ENCODE data around the gene ZFHX3. TPM values are rescaled to one million over a fixed set of nuclear protein-coding genes. Genes with fewer than 3 reads are reported as not detected.

The ZFHX3 gene
- total RNA-seq, 2 donors from 2014 or later = 9.2 to 18.9 TPM

DNA sequence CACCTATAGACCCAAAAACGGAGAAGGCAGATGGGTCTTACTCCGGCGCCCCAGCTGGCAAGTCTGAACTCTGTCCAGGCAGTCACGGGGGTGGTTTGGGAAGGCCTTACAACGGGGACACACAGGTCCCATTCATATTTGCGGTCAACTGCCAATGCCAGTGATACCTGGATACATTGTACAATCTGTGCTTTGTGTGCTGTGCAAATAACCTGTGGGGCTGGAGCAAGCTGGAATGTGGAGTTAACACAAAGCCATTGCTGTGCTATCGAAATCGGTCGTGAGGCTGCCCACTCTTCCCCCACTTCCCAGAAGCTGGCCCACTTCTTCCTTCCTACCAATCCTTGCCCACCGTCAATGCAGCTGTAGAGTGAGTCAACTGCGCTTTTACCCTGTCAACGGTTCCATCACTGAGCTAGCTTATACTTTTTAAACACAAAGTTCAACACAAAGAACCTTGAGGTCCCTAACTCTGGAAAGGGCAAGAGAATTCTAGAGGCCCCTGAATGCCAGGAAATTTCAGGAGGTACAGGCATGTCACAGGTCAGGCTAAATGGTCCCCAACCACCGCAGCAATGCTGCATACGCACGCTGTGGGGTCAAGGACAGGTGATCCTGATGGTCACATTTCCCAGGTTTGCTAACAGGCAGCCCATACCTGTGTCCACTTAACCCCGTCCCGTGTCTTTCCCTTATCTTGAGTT lies 122.8 kb downstream of the ZFHX3 start:
- DNase-seq (ENCODE audit: low spot score) = no peak
- Histone ChIP-seq H3K27ac (no peak overlapping the region), H3K27me3 (no peaks in the 10 kb centered on the region), H3K36me3 (no peaks in the 10 kb centered on the region), H3K9me3 (no peaks in the 10 kb centered on the region), H3K4me1 (peaks cover 0 to 11% of the 10 kb centered on the region in 2 donors), H3K4me3 (no peak overlapping the region)
- TF ChIP-seq, protein P1, sequence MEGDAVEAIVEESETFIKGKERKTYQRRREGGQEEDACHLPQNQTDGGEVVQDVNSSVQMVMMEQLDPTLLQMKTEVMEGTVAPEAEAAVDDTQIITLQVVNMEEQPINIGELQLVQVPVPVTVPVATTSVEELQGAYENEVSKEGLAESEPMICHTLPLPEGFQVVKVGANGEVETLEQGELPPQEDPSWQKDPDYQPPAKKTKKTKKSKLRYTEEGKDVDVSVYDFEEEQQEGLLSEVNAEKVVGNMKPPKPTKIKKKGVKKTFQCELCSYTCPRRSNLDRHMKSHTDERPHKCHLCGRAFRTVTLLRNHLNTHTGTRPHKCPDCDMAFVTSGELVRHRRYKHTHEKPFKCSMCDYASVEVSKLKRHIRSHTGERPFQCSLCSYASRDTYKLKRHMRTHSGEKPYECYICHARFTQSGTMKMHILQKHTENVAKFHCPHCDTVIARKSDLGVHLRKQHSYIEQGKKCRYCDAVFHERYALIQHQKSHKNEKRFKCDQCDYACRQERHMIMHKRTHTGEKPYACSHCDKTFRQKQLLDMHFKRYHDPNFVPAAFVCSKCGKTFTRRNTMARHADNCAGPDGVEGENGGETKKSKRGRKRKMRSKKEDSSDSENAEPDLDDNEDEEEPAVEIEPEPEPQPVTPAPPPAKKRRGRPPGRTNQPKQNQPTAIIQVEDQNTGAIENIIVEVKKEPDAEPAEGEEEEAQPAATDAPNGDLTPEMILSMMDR (IDR thresholded peaks at IDR 0.05) = no peak

GRCh38 chr16:72924537-72924926 lies 123.4 kb downstream of the ZFHX3 start:
- H3K27ac ChIP-seq = no peak overlapping the region
- H3K9me3 ChIP-seq = no peaks in the 10 kb centered on the region
- no peaks in the 10 kb centered on the region for H3K36me3 ChIP-seq
- DNase-seq (ENCODE audit: low spot score) = no peak
- peaks cover 0 to 11% of the 10 kb centered on the region in 2 donors for H3K4me1 ChIP-seq
- H3K4me3 ChIP-seq = no peak overlapping the region
- H3K27me3 ChIP-seq = no peaks in the 10 kb centered on the region
- TF ChIP-seq, protein P1 (IDR thresholded peaks at IDR 0.05) = no peak

GRCh38 chr16:72923757-72924156 lies 124.2 kb downstream of the ZFHX3 start:
- Histone ChIP-seq H3K4me3 (no peak overlapping the region), H3K9me3 (peaks cover 0 to 2% of the 10 kb centered on the region in 2 donors), H3K27me3 (no peaks in the 10 kb centered on the region), H3K27ac (no peak overlapping the region), H3K36me3 (no peaks in the 10 kb centered on the region), H3K4me1 (peaks cover 0 to 11% of the 10 kb centered on the region in 2 donors)
- DNase-seq (ENCODE audit: low spot score) = no peak
- TF ChIP-seq, protein P1 (IDR thresholded peaks at IDR 0.05) = no peak

DNA sequence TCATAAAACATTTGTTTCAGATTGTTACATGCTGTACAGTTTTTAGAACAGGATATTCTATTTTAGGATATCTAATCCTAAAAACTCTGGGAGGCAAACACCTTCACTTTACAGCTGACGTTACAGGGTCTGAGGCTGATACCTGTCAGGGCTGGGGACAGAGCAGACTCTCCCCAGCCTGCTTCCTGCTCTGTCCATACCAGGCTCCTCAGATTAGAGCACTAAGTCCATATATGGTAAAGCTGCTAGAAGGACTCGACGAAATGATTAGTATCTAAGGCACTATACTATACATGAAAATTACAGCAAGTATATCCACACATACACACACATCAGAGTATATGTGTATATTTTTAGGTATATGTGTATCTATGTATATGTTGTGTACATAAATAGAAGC lies 125.2 kb downstream of the ZFHX3 start:
- Histone ChIP-seq H3K4me3 (no peak overlapping the region), H3K4me1 (peaks cover 0 to 11% of the 10 kb centered on the region in 2 donors), H3K27ac (no peak overlapping the region), H3K36me3 (no peaks in the 10 kb centered on the region), H3K9me3 (peaks cover 0 to 3% of the 10 kb centered on the region in 2 donors), H3K27me3 (no peaks in the 10 kb centered on the region)
- DNase-seq (ENCODE audit: low spot score) = no peak
- TF ChIP-seq, protein P1 (IDR thresholded peaks at IDR 0.05) = no peak

DNA sequence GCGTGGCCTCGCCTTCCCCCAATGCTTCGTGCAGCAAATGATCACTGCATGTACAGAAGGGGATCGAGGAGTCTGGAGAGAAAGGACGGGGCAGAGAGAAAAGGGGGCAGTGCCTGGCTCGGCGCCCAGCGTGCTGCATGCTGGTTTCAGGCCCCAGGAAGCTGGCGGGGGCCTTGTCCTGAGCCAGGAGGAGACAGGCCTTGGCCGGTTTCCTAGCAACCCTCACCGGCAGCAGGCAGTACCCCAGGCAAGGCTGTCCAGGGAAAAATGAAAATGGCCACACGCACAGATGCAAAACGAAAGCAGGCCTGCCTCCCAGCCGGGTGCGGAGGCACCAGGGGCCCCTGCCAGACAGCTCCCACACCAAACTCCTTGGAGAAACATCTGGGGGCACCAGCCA lies 126.3 kb downstream of the ZFHX3 start:
- peak overlapping the region in 1 of 2 donors; percentile 12 for H3K4me3 ChIP-seq

More for the DNA sequence above, 126.3 kb downstream of the ZFHX3 start:
- Histone ChIP-seq H3K36me3 (no peaks in the 10 kb centered on the region), H3K27ac (no peak overlapping the region), H3K4me1 (peaks cover 0 to 11% of the 10 kb centered on the region in 2 donors), H3K27me3 (no peaks in the 10 kb centered on the region), H3K9me3 (peaks cover 0 to 3% of the 10 kb centered on the region in 2 donors)
- TF ChIP-seq, protein P1 (IDR thresholded peaks at IDR 0.05) = no peak
- no peak for DNase-seq (ENCODE audit: low spot score)

All from right atrium auricular region (tissue), 2 donors.